Caco-2 (cell line): ENCODE results near the gene WEE1. TPM values are rescaled to one million over a fixed set of nuclear protein-coding genes. Genes with fewer than 3 reads are reported as not detected.

Experiments
- BruUV-seq: library from RNA; stranded (reverse); fragments of 400-500 nt; replicated peaks from 2 replicates; lab custom pipeline; 2021; lab: Mats Ljungman, UMichigan
- CTCF ChIA-PET: fragments of 300-600 bp; sonication (Branson Sonifier 250); formaldehyde crosslinking; loops from one replicate; lab custom pipeline; 2022; ENCODE audit warnings: antibody characterized with exemption; lab: Charles Lee
- POLR2A ChIA-PET: fragments of 300-600 bp; sonication (Branson Sonifier 250); formaldehyde crosslinking; loops from one replicate; lab custom pipeline; 2022; ENCODE audit warnings: antibody characterized with exemption; lab: Charles Lee
- DNase-seq, 2 experiments: peaks; one replicate each; pipeline versions ENCODE4 v3.0.0 to v3.0.0-alpha.2; 2020 to 2022
- H3K27me3 ChIP-seq: replicated peaks from 2 replicates; pipeline ENCODE4 v1.6.0; 2011; ENCODE audit warnings: low read length; ENCODE audit not compliant: control insufficient read depth, insufficient read depth
- H3K36me3 ChIP-seq: 2 replicates; pipeline ENCODE4 v1.5.1; 2011; ENCODE audit warnings: low read length; ENCODE audit not compliant: control insufficient read depth, insufficient read depth
- H3K4me1 ChIP-seq: fragments of 250-450 bp; sonication (Bioruptor Pico); 2 replicates; pipeline ENCODE4 v1.5.1; 2020; ENCODE audit warnings: mild to moderate bottlenecking
- H3K4me3 ChIP-seq: 2 replicates; pipeline ENCODE4 v1.5.1; 2011; ENCODE audit warnings: low read depth, mild to moderate bottlenecking, control low read depth, low read length
- H3K9me3 ChIP-seq: fragments of 250-450 bp; sonication (Bioruptor Pico); 2 replicates; pipeline ENCODE4 v1.5.1; 2020; ENCODE audit warnings: mild to moderate bottlenecking, moderate library complexity
- H3K27ac Mint-ChIP-seq: one replicate; pipeline ENCODE4 v1.8.0; 2022; ENCODE audit warnings: mixed read lengths; ENCODE audit not compliant: unreplicated experiment
- H3K27me3 Mint-ChIP-seq: one replicate; pipeline ENCODE4 v1.8.0; 2022; ENCODE audit warnings: mixed read lengths; ENCODE audit not compliant: insufficient read depth, unreplicated experiment
- H3K36me3 Mint-ChIP-seq: one replicate; pipeline ENCODE4 v1.8.0; 2022; ENCODE audit warnings: mild to moderate bottlenecking, mixed read lengths; ENCODE audit not compliant: insufficient read depth, unreplicated experiment
- H3K4me1 Mint-ChIP-seq: one replicate; pipeline ENCODE4 v1.8.0; 2022; ENCODE audit warnings: low read depth, mixed read lengths; ENCODE audit not compliant: unreplicated experiment
- H3K4me3 Mint-ChIP-seq: one replicate; pipeline ENCODE4 v1.8.0; 2022; ENCODE audit warnings: mild to moderate bottlenecking, moderate library complexity, mixed read lengths; ENCODE audit not compliant: unreplicated experiment
- H3K9me3 Mint-ChIP-seq: one replicate; pipeline ENCODE4 v1.8.0; 2022; ENCODE audit warnings: mixed read lengths; ENCODE audit not compliant: unreplicated experiment
- intact Hi-C: fragments of 100-400 bp; cut with micrococcal nuclease; formaldehyde crosslinking; loops from one replicate; pipeline ENCODE4 v1.10.0; 2022; ENCODE audit not compliant: unreplicated experiment
- total RNA-seq: library from RNA; stranded (reverse); gene quantifications from 2 replicates; pipeline ENCODE4 v1.2.3, GENCODE V29; 2022
- TF ChIP-seq, protein P1 (sequence below), 2 experiments: fragments of 200-600 bp in 1 of 2; IDR thresholded peaks; 1 replicate in 1 of 2; 2 replicates in 1 of 2; pipeline versions ENCODE4 v1.5.1 to v1.8.0; 2011 to 2022; ENCODE audit warnings: antibody characterized with exemption in 1 of 2, control low read depth in 1 of 2, inconsistent platforms in 1 of 2, low read depth in 1 of 2, low read length in 1 of 2, mild to moderate bottlenecking in 1 of 2, moderate library complexity in 1 of 2; ENCODE audit not compliant: insufficient read depth in 1 of 2, severe bottlenecking in 1 of 2, unreplicated experiment in 1 of 2

The WEE1 gene
- total RNA-seq, 1 experiment from 2014 or later: 108 TPM

DNA sequence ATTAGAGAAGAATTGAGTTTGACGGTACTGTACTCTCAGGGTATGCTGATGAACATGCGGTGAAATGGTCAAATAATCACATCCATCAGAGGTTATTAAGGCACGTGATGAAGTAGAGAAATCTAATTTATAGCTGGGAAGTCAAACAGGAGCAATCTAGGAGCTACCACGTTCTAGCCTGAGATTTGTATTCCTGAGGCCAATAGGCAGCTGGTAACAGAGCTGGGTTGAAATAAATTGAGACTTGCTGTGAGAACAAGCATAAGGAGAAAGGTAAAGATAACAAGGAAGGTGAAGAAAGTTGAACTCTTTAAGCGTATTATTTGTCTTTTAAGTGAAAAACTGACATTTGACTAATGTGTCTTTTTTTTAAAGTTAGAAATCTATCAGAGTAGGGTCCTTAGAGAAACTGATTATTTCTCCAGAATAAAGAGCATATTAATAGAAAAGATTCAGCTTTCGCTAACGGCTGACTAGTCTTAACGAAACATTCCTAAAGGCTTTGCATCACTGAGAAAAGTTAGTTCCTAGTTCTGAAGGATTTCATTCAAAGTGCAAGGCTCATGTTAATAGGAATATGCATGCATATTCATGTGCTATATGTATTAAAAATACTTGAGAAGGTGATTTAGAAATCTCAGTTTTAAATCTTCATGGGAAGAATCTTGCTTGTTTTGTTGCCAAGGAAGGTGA is 5.2 kb upstream of the WEE1 start:
- TF ChIP-seq, protein P1, sequence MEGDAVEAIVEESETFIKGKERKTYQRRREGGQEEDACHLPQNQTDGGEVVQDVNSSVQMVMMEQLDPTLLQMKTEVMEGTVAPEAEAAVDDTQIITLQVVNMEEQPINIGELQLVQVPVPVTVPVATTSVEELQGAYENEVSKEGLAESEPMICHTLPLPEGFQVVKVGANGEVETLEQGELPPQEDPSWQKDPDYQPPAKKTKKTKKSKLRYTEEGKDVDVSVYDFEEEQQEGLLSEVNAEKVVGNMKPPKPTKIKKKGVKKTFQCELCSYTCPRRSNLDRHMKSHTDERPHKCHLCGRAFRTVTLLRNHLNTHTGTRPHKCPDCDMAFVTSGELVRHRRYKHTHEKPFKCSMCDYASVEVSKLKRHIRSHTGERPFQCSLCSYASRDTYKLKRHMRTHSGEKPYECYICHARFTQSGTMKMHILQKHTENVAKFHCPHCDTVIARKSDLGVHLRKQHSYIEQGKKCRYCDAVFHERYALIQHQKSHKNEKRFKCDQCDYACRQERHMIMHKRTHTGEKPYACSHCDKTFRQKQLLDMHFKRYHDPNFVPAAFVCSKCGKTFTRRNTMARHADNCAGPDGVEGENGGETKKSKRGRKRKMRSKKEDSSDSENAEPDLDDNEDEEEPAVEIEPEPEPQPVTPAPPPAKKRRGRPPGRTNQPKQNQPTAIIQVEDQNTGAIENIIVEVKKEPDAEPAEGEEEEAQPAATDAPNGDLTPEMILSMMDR (IDR thresholded peaks at IDR 0.05; ENCODE audit: insufficient read depth in 1 of 2, low read depth in 1 of 2, low read length in 1 of 2, severe bottlenecking in 1 of 2, unreplicated experiment in 1 of 2): no peak
- no peaks in the 10 kb centered on the region for H3K9me3 Mint-ChIP-seq
- CTCF ChIA-PET: interaction anchor here (0.6 to 1.6 kb wide), 5 partner anchors 32 to 311 kb away, joined by 3 to 9 read pairs (median 4); no protein-coding TSS in a partner anchor
- peak overlapping the region; percentile 79 for H3K4me3 Mint-ChIP-seq
- Histone ChIP-seq H3K4me3 (peak overlapping the region; percentile 12; the same call in 1 of the 2 replicates), H3K27me3 (no peaks in the 10 kb centered on the region), H3K36me3 (no peaks in the 10 kb centered on the region), H3K4me1 (peaks cover 66% of the 10 kb centered on the region), H3K9me3 (no peaks in the 10 kb centered on the region)
- H3K36me3 Mint-ChIP-seq: peaks cover 25% of the 10 kb centered on the region
- H3K27me3 Mint-ChIP-seq: no peaks in the 10 kb centered on the region
- no peak for DNase-seq
- POLR2A ChIA-PET: interaction anchor here (0.7 to 1.4 kb wide), 3 partner anchors 18 to 250 kb away, joined by 3 to 10 read pairs (median 4); partner anchors contain the start of gene ZNF143
- no TSS peak for BruUV-seq
- intact Hi-C loops: loop anchor here (2.0 to 5.0 kb wide), 2 partner anchors 34 to 206 kb away; no protein-coding TSS in a partner anchor
- H3K27ac Mint-ChIP-seq: peak overlapping the region; percentile 100
- peaks cover 54% of the 10 kb centered on the region for H3K4me1 Mint-ChIP-seq

DNA sequence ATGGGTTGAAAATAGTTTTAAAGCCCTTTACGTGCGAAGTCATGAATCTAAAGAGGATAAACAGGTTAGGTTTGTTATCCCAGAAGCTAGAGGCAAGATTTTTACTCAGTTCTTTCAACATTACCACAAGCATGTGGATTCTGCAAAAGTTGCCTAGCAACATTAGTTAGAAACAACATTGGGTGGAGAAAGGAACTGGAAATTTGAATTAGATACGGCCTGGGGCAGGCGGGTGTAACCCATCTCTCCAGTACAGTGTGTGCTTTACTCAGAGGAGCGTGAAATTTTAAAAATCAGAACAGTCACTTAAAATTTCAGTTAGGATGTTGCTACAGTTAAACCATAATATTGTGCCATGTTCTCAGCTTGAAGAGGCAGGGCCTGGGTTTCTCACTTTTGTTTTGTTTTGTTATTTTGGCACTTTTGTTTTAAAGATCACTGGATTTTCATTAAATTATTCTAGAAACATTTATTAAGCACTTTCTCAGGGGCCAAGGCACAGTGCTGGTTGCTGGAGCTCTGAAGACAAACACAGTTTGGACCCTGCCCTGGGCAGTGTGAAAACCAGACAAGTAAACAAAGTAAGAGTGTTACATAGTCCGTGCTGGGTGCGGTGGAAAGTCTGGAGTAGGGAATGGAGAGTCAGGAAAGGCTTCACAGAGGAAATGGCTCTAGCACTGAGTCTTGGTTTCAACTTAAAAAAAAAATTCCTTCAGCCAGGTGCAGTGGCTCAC is 4.4 kb upstream of the WEE1 start:
- Histone ChIP-seq H3K27me3 (no peaks in the 10 kb centered on the region), H3K4me1 (peaks cover 66% of the 10 kb centered on the region), H3K4me3 (peak overlapping the region; percentile 2; the same call in 1 of the 2 replicates), H3K36me3 (no peaks in the 10 kb centered on the region), H3K9me3 (no peaks in the 10 kb centered on the region)
- no peaks in the 10 kb centered on the region for H3K27me3 Mint-ChIP-seq
- H3K4me1 Mint-ChIP-seq: peaks cover 54% of the 10 kb centered on the region
- H3K4me3 Mint-ChIP-seq: peak overlapping the region; percentile 79
- H3K27ac Mint-ChIP-seq: peak overlapping the region; percentile 100
- TF ChIP-seq, protein P1 (IDR thresholded peaks at IDR 0.05; ENCODE audit: insufficient read depth in 1 of 2, low read depth in 1 of 2, low read length in 1 of 2, severe bottlenecking in 1 of 2, unreplicated experiment in 1 of 2): no peak
- H3K36me3 Mint-ChIP-seq: peaks cover 32% of the 10 kb centered on the region
- H3K9me3 Mint-ChIP-seq: no peaks in the 10 kb centered on the region
- ChIA-PET CTCF (interaction anchor here (0.6 to 1.6 kb wide), 4 partner anchors 34 to 227 kb away, joined by 3 to 5 read pairs (median 4); no protein-coding TSS in a partner anchor), POLR2A (interaction anchor here (0.6 to 1.4 kb wide), 6 partner anchors 19 to 254 kb away, joined by 3 to 10 read pairs (median 4); partner anchors contain the start of gene ZNF143)
- BruUV-seq: TSS peak; percentile 4
- intact Hi-C loops: loop anchor here (1.0 to 5.0 kb wide), 3 partner anchors 34 to 207 kb away; no protein-coding TSS in a partner anchor
- DNase-seq: peak; percentile 90 to 93
